ENCODE measurements around the gene PTPRT. TPM values are rescaled to one million over a fixed set of nuclear protein-coding genes. Genes with fewer than 3 reads are reported as not detected.

PTPRT gene
- total RNA-seq, 1 experiment from 2014 or later, result 0.13 TPM

DNA sequence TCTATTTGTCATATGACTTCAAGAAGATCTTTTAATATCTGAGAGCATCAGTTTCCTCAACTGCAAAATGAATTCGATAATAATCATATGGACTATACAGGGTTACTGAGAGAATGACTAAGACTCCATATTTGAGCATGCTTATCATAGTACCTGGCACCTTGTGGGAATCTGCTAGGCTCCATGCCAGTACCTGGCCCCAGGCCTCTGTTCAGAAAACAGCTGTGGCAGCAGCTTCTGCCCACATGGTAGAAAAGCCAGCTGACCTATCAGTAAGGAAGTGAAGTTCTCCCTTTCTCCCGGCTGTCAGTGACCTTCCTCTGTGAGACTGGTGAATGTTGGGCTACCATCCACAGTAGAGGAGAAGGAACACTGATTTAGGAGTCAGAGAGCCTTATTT is 996.6 kb downstream of the PTPRT start:
- H3K9ac ChIP-seq (ENCODE audit: extremely low read depth, insufficient read length, low read length), result no peak overlapping the region
- no peak overlapping the region for H2BK120ac ChIP-seq (ENCODE audit: low read depth, low read length, poor library complexity, severe bottlenecking)
- H2BK15ac ChIP-seq (ENCODE audit: low read depth, low read length), result no peak overlapping the region
- H3K4ac ChIP-seq (ENCODE audit: low read depth, low read length), result no peak overlapping the region
- no peak overlapping the region for H2BK12ac ChIP-seq (ENCODE audit: insufficient read length, low read depth, low read length)
- no peak overlapping the region for H3K4me2 ChIP-seq (ENCODE audit: insufficient read depth, insufficient read length, low read length)
- WGBS (ENCODE audit: extremely low coverage, insufficient read length, low lambda C conversion rate), result no CpG with 5 or more reads among the region's 2 CpGs
- no peaks in the 10 kb centered on the region for H3K36me3 Mint-ChIP-seq (ENCODE audit: insufficient read depth in 1 of 3, low read depth in 3 of 3)
- H3K27ac ChIP-seq (ENCODE audit: insufficient read length, low read depth, low read length), result no peak overlapping the region
- peaks cover 9 to 13% of the 10 kb centered on the region in 2 experiments for H3K4me1 Mint-ChIP-seq
- no peaks in the 10 kb centered on the region for H3K9me3 Mint-ChIP-seq
- H3K27ac Mint-ChIP-seq, result no peak overlapping the region; a peak in 1 of 7 replicates
- H3K18ac ChIP-seq (ENCODE audit: insufficient read length, low read depth, low read length), result no peak overlapping the region
- no peaks in the 10 kb centered on the region for H4K20me1 ChIP-seq (ENCODE audit: control insufficient read depth, insufficient read depth, insufficient read length)
- H2AFZ ChIP-seq (ENCODE audit: low read length), result no peak overlapping the region
- H3K23ac ChIP-seq (ENCODE audit: insufficient read length, low read depth, low read length), result no peak overlapping the region
- H3T11ph ChIP-seq (ENCODE audit: low read length), result no peak overlapping the region
- no peaks in the 10 kb centered on the region for H3K79me1 ChIP-seq (ENCODE audit: insufficient read depth, low read depth, low read length, poor library complexity, severe bottlenecking)
- H2AK5ac ChIP-seq (ENCODE audit: insufficient read length, low read length), result no peak overlapping the region
- no peaks in the 10 kb centered on the region for H3K79me2 ChIP-seq (ENCODE audit: insufficient read depth, low read length)
- H3K14ac ChIP-seq (ENCODE audit: insufficient read depth, low read length), result no peak overlapping the region
- H2BK5ac ChIP-seq (ENCODE audit: insufficient read length, low read length), result no peak overlapping the region
- H3K4me1 ChIP-seq (ENCODE audit: insufficient read depth, low read length), result no peaks in the 10 kb centered on the region
- TF ChIP-seq, protein P1, sequence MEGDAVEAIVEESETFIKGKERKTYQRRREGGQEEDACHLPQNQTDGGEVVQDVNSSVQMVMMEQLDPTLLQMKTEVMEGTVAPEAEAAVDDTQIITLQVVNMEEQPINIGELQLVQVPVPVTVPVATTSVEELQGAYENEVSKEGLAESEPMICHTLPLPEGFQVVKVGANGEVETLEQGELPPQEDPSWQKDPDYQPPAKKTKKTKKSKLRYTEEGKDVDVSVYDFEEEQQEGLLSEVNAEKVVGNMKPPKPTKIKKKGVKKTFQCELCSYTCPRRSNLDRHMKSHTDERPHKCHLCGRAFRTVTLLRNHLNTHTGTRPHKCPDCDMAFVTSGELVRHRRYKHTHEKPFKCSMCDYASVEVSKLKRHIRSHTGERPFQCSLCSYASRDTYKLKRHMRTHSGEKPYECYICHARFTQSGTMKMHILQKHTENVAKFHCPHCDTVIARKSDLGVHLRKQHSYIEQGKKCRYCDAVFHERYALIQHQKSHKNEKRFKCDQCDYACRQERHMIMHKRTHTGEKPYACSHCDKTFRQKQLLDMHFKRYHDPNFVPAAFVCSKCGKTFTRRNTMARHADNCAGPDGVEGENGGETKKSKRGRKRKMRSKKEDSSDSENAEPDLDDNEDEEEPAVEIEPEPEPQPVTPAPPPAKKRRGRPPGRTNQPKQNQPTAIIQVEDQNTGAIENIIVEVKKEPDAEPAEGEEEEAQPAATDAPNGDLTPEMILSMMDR (conservative IDR thresholded peaks at IDR 0.05), result no peak
- peaks cover 5% of the 10 kb centered on the region for H3K27me3 Mint-ChIP-seq (ENCODE audit: low read depth)
- H3K23me2 ChIP-seq (ENCODE audit: insufficient read length, low read depth, low read length, poor library complexity, severe bottlenecking), result no peaks in the 10 kb centered on the region
- no peaks in the 10 kb centered on the region for H3K9me3 ChIP-seq (ENCODE audit: control insufficient read depth, low read depth, low read length)
- H4K8ac ChIP-seq (replicated peaks; ENCODE audit: insufficient read length, low read depth, low read length), result no peak overlapping the region
- H3K4me3 Mint-ChIP-seq, result no peak overlapping the region
- no peak overlapping the region for H2BK20ac ChIP-seq (ENCODE audit: low read depth, low read length, poor library complexity, severe bottlenecking)
- no peak overlapping the region for H4K5ac ChIP-seq (ENCODE audit: insufficient read length, low read depth, low read length)
- H4K91ac ChIP-seq (ENCODE audit: insufficient read length, low read depth, low read length), result no peak overlapping the region
- H3K56ac ChIP-seq (ENCODE audit: insufficient read length, low read depth, low read length), result no peak overlapping the region
- no peaks in the 10 kb centered on the region for H3K27me3 ChIP-seq (ENCODE audit: insufficient read depth, low read length)
- no peak for DNase-seq
